GM21360 (cell line): ENCODE measurements around the gene MYL3.
"Not testable (repeated sequence)": the region's sequence is repeated elsewhere in the genome, so short reads cannot be mapped to it uniquely, and the experiment has no call there.

Source experiments
- ATAC-seq: cut with Tn5 transposase; IDR thresholded peaks from one replicate; pipeline ENCODE4 v1.9.1; 2021; ENCODE audit warnings: mild to moderate bottlenecking, moderate library complexity; ENCODE audit not compliant: unreplicated experiment

The MYL3 gene

DNA sequence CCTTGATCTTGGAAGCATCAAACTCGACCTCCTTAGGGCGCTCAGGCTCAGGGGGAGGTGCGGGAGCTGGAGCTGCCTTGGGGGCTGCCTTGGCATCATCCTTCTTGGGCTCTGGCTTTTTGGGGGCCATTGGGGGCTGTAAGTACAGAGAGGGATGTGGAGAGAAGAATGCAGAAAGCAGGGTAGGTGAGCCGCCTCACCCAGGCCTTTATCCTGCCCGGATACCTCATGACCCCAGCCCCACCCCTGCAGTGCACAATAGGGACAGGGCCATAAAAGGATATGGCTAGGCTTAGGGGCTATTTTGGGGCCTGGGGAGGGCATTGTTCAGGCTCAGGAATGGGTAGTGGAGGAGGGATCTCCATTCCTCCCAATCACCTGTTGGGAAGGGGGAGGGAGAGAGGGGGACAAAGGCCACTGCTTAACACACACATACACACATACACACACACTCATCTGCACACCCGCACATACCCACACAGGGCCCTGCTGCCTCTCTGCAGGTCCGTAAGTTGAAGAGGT is at the start of gene MYL3:
TSS of gene MYL3 (minus strand) at position 184 of the 522 bp plus-strand sequence. CDS start at position 130, 54 bp downstream.
- ATAC-seq: no peak

DNA sequence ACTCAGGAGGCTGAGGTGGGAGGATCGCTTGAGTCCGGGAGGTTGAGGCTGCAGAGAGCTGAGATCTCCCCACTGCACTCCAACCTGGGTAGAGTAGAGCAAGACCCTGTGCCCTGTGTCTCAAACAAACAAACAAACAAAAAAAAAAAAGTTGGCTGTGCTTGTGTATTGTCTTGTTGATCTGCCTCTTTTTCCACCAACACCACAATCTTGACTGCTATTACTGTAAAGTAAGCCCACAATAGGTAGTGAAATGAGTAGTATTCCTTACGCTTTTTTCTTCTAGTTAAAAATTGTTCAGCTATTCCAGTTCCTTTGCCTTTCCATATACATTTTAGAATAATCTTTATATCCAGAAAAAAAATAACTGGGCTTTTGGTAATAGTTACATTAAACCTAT is 49.7 kb upstream of the MYL3 start:
- ATAC-seq: no peak

DNA sequence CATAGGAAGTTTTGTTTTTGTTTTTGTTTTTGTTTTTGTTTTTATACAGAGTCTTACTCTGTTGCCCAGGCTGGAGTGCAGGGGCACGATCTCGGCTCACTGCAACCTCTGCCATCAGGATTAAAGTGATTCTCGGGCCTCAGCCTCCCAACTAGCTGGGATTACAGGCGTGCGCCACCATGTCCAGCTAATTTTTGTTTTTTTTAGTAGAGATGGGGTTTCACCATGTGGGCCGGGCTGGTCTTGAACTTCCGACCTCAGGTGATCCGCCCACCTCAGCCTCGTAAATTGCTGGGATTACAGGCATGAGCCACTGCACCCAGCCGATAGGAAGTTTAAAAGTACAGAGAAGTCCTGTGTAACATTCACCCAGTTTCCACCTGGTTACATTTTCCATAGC is 47.7 kb upstream of the MYL3 start:
- ATAC-seq: not testable (repeated sequence)

DNA sequence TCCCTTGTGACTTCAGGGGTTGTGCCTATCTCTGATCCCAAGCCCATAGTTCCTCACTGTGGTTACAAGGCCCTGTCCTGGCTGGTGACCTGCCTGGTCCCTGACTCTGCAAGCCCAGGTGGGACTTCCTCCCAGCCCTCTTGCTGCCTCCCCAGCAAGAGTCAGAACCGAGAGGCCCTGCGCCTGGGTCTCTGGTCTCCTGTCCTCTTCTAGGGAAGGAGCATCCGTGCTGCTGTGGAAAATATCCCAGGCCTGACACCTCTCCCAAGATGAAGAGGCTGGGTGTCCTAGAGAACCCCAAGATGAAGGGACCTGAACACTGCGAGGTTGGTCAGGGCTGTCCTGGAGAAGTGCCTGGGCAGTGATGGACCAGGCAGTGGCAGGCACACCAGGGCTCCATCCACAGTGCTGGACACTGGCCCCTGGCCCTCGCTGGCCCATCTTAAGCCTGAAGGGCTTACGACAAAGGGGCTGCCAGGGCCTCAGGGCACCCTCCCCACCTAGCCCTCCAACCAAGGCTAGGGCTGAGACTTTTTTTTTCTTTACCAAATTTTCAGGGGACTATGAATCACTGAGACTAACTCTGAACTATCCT is 47.0 kb upstream of the MYL3 start:
- no peak for ATAC-seq

DNA sequence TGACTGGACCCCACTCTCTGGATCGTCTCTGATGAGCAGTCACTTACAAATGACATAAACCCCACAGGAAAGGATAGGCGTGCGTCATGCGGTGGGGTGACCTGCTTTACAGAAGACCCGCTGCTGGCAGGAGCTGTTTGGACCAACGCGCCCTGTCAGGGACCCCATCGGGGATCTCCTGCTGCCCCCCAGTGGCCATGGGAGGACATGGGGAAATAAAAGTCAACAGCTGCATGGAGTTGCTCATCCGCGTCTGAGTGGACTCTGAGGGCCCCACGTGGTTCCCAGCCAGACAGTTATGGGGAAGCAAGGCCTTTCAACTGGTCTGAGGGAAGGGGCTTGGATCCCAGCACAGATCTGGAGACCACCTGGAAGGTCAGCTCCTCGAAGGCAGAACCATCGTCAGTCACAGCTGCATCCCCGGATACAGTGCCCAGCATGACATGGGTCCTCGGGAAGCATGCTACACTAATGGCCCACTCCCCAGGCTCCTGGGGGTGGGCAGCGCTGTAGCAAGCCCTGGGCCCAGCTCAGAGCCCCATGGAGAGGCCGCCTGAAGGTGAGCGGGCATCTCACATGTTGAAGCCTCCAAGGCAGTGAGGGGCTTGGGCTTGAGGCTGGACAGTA is 46.4 kb upstream of the MYL3 start:
- no peak for ATAC-seq

DNA sequence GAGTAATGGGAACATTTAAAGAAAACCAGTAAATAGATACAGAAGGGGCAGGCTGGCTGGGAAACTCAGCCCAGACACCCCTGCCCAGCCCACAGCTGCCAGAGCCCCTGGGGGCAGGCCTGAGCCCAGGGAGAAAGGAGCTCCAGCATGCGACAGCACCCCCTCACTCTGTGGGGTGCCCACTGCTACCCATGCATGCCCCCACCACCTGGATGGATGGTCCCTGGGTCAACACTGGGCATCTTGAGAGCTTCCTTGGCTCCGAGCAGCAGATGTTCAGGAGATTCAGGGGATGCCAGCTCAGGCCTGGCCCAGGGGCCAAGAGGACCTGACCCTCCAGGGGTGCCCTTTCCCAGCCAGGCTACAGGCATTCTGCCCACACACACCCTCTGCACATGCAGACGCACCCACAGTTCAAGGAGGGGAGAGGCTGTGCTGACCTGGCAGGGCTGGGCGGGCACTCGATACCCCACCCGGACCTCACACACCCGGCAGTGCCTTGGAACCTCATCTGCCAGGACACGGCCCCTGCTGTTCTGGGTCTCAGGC is 45.8 kb upstream of the MYL3 start:
- ATAC-seq: no peak

DNA sequence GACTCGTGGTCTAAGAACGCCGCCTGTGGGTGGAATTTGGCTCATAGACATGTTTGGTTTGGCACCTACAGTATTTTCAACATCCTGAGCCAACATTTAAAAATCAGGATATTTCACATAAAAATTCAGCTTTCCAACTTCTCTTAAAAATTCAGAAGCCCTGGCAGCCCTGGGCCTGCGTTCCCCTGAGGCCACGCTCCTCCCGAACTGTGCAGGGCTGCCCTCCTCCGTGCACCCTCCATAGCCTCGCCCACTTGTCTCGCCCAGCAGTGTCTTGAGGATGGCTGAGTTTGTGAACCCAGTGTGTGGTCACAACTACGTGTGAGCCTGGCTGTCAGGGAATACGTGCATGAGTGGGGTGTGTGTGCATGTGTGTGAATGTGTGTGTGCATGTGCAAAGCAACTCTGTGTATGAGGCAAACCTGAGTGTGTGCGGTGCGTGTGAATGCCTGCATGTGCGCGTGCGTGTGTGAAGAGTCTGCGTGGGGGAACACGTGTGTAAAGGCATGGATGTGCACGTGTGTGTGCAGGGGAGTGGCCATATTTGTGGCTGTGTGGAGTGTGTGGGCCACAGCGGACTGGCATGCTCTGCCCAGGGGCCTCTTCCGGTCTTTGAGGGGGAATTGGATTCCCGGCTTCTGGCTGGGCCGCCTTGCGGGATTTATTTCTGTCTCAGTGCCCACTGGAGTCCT is 45.2 kb upstream of the MYL3 start:
- no peak for ATAC-seq

DNA sequence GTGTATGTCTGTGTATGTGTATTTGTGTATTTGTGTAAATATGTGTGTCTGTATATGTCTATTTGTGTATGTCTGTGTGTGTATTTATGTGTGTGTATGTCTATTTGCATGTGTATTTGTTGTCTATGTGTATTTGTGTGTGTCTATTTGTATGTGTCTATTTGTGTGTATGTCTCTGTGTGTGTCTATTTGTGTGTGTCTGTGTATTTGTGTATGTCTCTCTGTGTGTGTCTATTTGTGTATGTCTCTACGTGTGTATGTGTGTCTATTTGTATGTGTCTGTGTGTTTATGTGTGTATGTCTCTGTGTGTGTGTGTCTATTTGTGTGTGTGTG is 44.7 kb upstream of the MYL3 start:
- ATAC-seq: no peak

DNA sequence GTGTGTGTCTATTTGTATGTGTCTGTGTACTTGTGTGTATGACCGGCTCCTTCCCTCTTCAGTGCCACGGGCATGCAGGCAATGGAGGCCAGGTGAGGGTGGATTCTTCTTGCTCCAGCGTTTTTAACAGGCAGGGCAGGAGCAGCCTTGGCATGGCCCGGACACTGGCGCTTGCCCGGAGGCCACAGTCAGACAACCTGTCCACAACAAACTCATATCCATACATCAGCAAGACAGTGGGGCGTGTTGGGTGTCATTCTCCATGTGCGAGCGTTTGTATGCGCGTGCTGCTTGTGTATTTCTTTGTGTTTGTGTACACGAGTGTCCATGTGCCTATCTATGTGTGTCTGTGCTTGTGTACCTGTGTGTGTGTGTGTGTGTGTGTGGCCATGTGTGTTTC is 44.0 kb upstream of the MYL3 start:
- ATAC-seq: no peak

DNA sequence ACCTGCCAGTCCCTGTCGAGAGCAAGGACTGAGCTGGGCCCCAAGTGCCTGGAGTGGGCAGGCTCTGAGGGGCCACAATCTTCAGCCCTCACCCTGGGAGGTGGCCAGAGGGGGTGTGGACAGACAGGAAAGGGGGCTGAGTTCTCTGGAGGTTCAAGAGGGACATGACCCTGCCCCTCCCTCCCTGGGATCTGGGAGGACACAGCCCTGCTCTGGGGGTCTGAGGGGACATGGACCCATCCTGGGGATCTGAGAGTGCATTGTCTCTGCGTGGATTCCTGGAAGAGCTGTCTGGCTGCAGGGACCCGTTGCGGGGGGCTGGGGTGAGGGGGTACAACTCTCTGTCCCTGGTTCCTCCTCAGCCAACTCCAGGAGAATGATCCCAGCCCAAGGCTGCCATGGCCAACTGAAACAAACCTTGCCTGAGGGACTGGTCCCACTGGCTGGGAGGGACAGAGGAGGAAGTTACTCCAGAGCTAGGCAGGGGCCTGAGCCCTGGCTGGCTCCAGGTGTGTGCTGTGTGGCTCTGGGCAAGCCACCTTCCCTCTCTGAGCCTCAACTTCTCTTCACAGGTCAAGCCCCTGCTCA is 43.3 kb upstream of the MYL3 start:
- no peak for ATAC-seq

DNA sequence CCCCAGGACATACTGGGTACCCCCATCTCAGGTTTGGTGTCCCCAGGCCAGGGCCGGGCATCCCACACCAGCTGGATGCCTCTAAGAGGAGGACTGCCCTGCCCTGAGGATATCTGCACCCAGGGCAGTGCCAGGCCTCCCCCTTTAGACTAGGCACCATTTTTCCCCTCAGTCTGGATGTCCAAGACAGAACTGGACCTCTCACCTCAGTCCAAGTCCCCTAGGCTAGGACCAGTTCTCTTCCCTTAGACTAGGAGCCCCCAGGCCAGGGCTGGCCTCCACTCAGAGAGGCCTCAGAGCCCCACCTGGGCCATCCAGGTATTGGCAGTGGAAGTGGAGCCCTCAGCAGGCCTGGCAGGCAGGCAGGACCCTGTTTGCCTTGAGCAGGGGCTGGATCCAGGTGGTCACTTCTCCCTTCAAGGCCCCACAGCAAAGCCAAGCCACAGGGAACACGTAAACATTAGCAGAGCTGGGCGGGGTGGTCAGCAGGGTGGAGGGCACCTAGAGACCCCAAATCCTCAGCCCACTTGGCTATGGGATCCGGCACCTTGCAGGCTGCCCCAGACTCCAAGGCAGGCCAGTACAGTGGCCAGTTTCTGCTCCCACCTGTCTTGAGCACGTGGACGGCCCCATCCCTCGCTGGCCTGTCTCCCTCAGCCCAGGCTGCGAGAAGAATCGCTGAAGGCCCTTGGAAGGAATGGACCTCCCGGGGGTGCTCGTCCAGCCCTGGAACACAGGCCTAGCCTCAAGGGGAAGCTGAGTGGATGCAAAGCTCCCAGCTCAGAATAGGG is 42.6 kb upstream of the MYL3 start:
- no peak for ATAC-seq

DNA sequence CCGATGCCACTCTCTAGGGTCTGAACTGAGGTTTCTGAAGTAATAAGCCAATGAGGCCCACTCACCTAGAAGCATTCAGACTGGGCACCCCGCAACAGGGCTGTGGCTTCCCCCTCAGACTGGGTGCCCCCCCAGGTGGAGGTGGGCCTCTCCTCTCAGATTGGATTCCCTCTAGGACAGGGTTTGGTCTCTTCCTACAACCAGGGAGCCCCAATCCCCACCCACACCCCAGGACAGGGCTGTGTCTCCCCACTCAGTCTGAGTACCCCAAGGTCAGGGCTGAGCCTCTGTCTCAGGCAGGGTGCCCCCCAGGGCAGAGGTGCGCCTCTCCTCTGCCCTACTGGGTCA is 41.9 kb upstream of the MYL3 start:
- ATAC-seq: no peak

DNA sequence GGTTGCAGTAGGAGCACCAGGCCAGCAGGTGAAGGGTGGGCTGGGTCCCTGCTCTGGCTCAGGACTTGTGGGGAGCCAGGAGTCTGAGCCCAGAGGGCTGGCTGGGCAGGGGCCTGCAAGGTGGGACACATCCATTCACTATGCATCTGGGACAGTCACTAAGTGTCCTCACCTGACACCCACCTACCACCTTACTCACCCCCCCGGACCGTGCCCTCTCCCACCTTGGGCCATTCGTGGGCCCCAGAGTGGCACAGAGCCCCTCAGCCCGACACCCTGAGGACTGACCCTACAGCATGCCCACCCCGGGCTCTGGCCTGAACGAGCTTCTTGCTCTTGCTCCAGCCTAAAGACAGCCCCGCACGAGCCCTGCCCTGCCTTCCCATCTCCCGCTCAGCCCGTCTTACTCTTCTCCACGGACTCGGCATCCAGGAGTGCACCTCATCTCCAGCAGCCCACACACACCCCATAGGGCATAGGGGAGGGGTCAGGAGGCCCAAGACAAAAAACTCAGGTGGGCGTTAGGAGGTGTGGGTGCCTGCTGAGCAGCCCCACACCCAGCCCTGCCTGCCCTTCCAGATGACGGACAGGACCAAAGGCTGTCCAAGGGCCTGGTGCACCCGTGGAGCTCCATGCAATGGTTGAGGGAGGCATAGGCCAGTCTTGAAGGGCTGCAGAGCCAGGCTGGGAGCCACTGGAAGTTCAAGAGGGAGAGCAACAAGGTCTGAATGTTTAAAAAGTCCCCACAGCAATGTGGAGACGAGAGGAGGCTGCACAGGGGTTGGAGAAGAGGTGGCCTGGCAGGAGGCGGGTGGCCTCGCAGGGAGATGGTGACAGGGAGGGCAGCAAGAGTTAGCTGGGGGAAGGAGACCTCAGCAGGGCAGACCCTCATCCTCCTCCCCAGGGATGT is 41.3 kb upstream of the MYL3 start:
- ATAC-seq: no peak

DNA sequence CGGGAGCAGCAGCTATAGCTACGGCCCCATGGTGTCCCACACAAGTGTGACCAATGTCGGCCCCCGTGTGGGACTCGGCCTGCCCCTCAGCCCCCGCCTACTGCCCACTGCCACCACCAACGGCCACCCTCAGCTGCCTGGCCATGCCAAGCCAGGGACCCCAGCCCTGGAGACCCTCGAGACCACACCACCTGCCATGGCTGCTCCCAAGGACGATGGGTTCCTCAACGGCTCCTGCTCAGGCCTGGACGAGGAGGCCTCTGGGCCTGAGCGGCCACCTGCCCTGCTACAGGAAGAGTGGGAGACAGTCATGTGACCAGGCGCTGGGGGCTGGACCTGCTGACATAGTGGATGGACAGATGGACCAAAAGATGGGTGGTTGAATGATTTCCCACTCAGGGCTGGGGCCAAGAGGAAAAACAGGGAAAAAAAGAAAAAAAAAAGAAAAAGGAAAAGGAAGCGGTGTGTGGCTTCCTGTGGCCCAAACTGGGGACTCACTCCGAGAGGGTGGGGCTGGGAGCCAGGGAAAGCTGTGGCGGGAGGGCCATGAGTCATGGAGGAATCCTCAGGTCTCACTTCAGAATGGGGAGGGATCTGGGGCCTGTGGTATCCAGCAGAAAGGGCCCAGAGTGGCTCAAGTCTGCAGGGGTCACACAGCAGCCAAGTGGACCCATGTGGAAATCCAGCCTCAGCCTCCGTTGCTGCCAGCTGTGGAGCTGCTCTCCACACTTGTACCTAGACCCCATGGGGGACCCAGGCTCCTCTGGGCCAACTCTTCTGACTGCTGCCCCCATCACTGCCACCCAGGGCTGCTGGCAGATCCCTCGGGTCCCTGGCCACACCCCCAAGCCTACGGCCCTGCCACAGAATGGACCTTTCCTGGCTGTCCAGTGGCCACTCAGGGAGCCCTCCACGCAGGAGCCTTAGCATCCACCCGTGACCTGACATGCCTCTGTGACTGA is 40.4 kb upstream of the MYL3 start:
- no peak for ATAC-seq

DNA sequence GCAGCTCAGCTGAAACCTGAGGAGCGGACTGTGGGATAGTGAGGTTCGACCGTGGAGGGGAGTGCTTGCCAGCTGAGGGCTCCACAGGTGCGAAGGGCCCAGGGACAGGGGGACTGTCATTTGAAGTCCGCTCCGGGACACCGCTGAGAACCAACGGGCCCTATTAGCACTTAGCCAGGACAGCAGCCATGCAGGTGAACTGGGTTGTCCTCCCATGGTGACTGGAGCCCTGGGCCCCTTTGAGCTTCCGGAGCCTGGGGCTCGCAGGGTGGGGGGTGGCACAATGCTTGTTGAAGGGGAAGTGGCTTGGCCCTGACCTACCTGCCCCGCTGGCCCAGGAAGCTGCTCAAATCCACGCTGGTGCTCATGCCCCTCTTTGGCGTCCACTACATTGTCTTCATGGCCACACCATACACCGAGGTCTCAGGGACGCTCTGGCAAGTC is 39.0 kb upstream of the MYL3 start:
- no peak for ATAC-seq

DNA sequence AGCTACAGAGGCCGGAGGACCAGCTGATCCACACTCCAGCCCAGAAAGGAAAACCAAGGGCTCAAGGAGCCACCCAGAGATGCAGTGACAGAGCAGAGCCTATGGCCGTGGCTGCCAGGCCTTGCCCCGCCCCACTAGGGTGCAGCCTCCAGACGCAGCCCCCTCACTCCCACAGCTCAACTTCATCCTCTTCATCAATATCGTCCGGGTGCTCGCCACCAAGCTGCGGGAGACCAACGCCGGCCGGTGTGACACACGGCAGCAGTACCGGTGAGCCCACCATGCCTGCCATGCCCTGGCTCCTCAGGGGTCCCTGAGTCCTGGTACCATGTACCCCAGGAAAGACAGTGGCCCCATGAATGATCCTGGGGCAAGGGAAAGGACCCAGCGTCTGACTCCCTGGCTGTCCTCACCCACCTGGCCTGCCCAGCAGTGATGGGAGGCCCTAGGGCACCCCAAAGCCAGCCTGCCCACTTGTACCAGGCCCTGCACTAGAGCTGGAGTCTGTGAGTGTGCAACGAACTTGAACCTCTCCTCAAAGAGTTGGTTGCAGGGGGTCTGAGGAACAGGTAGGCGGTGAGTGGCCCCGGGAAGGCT is 38.4 kb upstream of the MYL3 start:
- ATAC-seq: no peak

DNA sequence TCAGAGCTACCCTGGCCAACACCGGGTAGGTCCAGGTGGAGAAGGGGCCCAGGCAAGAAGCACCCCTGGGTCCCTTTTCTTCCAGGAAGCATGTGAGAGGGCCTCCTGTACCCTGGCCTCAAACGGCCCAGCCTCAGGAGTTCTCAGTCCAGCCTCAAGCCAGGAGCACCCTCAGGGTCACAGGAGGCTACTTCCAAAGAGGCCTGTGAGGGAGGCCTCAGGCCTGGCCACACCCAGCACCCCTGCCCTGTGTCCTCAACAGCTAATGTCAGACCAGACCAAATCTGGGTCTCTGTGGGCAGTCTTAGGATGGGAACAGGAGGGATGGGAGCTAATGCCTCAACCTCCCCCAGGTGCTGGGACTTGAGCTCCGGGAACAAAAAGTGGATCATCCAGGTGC is 37.8 kb upstream of the MYL3 start:
- no peak for ATAC-seq

DNA sequence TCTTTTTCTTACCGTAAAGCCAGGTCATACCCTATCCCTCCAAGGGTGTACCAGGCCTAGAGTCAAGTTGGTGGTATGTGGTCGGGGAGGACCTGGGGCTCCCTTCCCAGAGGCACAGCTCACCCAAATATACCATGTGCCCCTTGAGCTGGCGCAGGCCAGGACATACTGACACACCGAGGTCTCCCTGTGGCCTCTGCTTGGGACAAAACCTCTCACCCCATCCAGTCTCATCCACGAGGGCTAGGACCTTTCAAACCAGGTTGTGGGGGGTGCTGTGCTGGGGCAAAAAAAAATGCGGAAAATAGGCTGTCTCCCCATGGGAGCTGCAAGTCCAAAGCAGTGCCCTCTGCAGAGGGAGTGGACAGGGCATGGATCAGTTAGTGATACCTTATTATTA is 37.1 kb upstream of the MYL3 start:
- no peak for ATAC-seq

DNA sequence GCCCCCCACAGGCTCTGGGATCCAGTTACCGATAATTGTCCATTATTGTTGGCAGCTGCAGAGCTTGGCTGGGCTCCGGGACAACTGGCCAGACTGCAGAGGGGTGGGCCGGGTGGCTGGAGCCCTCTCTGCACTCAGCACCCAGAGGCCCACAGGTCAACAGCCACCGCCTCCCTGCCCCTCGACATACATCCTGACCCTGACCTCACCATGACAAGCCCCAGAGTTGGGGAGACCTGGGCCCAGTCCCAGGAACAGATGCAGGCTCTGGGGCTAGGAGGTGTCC is 36.7 kb upstream of the MYL3 start:
- no peak for ATAC-seq
